GM18858 (cell line): Measurements from ENCODE around the gene SLC38A2.
A peak's percentile ranks its signal among the peaks of the same experiment; 100 is the strongest.
"Not testable (repeated sequence)": the region's sequence is repeated elsewhere in the genome, so short reads cannot be mapped to it uniquely, and the experiment has no call there.

Source experiments
- ATAC-seq: cut with Tn5 transposase; IDR thresholded peaks from one replicate; pipeline ENCODE4 v1.9.1; 2021; ENCODE audit not compliant: unreplicated experiment

Gene SLC38A2

DNA sequence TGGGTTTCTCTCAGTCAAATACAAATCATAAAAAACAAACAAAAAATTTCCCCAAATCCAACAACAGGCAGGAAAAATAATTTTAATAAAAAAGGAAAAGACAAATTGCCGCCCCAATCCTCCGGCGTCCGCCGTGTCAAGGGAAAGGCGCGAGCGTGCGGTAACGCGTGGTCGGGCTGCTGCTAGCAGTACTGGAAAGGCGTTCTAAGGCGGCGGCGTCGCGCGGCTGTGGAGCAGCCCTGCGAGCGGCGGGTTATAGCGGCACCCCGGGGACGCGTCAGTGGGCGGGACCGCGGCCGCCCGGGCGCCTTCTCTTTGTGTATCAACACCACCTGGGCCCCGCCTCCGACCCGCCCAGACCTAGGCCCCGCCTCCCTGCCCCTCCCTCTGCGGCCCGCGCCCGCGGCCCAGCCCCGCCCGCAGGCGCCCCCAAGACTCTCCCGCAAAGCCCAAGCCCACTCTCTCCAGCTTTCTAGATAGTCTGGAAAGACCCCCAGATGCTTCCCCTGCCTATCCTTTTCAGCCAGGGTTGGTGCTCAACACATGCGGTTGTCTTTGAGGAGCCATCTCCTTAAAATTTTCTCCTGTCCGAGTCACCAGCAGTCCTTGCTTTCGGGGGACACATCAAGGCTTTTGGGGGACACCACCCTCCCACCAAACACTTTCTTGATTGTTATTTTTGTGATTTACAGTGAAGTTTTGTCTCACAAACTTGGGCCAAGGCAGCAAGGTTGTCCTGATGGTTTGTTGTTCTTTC, at the start of gene SLC38A2:
SLC38A2 (minus strand) TSS at position 230 of the 757 bp plus-strand sequence. CDS start 1,480 bp downstream, outside the sequence.
- peak; percentile 70 for ATAC-seq

DNA sequence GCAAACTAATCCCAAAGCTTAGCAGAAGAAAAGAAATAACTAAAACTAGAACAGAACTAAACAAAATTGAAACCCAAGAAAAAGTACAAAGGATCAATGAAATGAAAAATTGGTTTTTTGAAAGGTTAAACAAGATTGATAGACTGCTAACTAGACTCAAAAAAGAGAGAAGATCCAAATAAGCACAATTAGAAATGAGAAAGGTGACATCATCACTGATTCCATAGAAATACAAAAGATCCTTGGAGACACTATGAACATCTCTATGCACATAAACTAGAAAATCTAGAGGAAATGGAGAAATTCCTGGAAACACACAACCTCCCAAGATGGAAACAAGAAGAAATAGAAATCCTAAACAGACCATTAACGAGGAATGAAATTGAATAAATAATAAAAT, 47.1 kb upstream of the SLC38A2 start:
- no peak for ATAC-seq

DNA sequence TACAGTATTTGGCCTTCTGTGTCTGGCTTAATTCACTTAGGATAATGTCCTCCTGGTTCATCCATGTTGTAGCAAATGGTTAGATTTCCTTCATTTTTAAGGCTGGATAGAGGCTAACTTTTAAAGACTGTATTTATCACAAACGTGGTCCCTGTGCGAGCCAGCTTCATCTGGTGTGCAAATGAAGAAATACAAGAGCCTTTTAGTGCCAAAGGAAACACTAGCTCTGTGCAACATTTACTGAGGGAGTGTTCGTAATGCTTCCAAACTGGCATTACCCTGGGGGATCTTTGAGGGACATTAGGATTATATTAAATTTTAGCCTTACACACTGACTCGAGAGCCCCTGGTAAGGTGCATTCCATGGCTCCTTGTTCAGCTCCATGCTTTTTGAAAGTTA, 43.0 kb upstream of the SLC38A2 start:
- no peak for ATAC-seq

DNA sequence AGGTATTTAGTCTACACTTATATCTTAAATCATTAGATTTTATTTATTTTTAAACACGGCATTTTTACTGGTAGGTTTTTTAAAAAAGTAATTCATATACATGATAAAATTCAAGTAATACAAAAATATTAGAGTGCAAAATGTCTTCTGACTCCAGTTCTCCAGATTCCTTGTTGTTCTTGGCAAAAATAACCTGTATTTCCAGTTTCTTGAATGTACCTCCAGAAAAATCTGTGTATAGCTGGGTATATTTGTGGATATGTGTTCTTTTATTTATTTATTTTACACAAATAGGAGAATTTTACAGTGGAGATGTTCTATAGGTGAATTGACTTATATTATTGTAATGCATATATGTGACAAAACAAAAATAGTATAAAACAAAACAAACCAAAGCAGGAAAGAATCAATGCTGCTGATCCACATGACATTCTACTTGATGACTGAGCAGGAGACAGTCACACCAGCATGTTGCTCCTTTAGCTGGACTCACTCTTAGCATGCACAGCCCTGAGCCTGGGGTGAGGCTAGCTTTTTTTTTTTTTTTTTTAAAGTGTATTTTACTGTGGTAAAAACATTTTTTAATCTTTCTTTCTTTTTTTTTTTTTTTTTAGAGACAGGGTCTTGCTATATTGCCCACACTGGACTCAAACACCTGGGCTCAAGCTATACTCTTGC, 42.2 kb upstream of the SLC38A2 start:
- ATAC-seq, result no peak

DNA sequence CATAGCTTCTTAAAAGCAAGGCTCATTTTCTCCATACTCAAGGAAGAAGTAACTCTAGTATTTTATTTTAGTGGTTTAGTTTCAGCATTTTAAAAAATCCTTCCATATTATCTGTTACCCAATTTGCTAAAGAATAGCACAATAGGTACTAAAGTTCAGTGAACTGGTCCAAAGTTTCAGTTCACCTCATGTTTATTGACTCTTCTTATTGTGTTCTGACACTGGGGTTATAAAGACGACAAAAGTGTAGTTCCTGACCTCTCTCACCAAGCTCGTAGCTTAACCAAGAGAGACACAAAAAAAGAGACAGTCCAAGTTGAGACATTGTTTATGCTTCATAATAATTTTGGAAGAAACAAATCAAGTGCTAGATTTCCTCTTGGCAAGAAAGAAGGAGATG, 40.8 kb upstream of the SLC38A2 start:
- no peak for ATAC-seq

DNA sequence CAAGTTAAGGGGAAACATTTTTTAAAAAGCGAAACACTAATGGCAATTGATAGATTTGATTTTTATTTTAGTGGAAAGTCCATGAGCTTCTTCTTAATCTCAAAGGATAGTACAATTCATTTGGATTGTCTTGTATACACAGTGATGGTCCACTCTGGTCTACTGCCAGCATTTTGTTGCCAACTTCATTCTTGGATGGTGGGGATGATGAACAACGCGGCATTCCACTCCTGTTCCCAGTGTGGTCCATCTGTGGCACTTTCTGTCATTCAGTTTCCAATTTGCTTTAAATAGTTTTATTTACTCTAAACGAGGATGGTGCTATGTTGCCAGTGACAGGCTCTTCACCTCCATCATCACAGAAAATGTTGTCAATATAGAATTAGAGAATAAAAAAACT, 40.3 kb upstream of the SLC38A2 start:
- ATAC-seq, result no peak

DNA sequence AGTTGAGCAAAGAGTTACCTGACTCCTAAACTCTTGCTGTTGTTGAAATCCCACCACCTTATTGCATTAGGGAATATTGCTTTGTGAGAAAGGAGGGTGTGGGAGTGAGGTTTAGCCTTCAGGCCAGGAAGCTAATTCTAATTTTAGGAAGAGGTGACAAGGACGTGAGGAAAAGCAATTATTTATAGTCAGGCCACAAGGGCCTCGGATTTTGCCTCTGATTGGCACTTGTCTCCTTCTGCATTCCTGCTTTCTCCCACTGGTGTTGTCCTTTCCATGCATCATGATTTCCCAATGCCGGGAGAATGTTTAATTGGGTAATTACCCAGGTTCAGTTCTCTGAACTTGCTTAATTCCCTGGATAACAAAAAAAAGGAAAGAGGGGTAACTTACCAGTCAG, 37.9 kb upstream of the SLC38A2 start:
- no peak for ATAC-seq

DNA sequence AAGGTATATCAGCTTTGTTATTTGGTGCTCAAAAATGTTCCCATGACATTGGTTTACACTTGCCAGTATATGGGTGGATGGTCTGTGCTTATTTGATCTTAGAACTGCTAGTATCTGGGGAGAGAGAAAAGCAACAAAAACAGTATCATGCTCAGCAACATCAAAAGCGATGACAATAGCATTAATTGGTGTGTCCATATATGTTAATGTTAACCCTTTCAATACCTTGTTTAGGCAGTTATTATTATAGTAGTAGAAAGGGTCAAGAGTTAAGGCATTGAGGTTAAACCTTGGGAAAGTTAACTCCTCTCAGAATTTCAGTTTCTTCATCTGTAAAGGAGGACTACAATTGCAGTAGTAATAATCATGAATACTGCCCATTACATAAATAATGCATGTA, 37.4 kb upstream of the SLC38A2 start:
- ATAC-seq, result no peak

DNA sequence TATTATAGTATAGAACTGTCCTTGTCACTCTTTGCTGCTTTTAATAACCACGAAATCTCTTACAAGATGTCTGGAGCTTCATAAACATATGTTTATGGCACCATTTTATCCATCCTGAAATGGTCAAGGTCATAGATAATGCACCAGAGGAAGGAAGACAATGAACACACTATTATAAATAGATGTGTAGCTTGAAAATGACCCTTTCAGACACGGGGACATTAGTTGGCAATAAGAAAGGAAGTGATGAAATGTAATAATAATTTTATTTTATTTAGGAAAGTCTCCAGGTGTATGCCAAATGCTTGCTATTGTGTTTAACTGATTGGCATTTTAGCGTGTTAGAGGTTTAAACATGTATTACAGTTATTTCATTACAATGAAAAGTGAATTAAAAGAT, 36.8 kb upstream of the SLC38A2 start:
- no peak for ATAC-seq

DNA sequence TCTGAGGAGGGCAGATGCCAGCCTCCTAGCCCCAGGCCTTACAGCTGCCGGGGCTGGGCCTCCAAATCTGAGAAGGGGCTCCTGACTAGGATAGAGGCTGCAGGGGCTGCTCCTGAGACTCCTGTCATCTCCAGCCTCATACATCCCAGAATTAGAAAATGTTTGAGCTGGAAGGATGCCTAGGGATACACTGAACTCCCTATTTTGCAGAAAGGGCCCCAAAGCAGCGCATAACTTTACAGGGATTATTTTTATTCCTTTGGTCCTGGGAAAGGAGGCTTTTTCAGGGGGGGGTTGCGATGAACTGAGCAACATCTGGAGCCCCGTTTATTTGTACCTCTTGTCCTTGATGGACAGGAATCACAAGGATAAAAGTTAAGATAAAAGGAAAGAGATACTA, 35.9 kb upstream of the SLC38A2 start:
- ATAC-seq, result no peak

DNA sequence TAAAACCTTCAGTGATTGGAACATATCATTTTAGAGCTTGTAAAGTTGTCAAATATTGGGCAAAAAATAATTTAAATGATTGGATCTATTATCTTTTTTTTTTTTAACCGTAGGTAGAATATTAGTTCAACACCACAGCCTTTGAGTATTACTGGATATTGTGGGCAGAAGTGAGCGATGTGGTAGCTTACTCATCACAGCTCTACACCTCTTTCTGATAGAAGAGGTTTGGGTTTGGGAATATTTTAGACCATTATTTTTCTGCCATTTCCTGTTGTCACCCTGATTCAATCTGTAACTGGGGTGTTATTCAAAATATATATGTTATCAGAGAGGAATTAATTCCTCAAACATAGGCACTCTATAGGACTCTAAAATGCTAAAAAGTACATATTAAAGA, 34.8 kb upstream of the SLC38A2 start:
- no peak for ATAC-seq

DNA sequence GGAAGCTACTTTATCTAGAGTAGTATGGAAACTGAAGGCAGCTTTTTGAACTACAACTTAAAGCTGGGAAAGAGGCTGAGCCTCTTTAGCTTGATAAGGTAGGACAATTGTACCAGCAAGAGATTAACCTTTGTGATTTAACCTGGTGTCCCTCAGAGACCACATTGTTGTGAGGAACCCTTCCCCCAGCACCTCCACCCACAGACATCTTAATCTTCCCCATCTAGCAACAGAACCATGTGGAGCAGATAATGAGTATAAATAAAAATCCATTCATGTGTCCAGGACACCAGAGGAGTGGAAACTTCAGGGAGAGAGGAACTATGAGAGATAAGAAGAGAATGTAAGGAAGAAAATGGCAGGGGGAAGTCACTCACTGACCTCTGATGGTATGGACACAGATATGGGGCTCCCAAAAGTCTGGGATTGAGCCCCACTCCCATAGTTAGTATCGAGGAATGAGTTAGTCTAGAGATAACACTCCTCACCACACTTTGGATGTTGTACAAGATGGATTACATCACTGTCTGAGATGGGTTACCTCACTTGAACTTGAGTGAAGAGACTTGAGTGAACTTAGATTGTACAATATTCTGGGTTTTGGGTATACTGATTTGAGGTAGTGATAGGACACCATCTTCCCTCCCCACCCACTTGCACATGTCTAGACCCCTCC, 33.9 kb upstream of the SLC38A2 start:
- no peak for ATAC-seq

DNA sequence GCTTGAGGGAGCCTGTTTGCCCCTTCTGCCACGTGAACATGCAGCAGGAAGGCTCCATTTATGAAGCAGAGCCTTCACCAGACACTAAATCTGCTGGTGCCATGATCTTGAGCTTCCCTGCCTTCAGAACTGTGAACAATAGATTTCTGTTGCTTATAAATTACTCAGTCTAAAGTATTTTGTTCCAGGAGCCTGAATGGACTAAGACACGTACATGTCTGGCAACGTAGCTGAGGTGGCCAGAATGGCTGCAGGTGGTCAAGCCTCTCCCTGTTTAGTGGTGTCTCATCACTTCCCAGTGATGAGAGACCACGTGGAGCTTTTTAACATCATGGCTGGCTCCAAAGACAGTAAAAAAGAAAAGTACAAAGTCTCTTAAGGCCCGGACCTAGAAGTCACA, 32.2 kb upstream of the SLC38A2 start:
- no peak for ATAC-seq

DNA sequence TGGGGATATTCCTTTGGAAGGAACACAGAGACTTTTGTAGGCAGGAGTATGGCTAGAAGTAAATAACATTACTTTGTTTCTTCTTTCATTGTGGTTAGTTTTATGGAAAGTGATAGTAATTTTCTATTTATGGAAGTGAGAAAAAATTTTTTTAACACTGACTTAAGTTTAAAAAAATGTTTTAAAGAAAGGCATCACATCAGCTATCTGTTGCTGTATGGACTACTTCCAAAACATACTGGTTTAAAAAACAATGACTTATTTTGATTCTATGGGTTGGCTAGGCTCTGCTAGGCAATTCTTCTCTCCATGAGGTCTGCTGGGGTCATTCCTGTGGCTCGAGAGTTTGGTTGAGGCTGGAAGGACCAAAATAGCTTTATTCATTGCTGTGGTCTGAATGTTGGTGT, 31.7 kb upstream of the SLC38A2 start:
- ATAC-seq, result no peak

DNA sequence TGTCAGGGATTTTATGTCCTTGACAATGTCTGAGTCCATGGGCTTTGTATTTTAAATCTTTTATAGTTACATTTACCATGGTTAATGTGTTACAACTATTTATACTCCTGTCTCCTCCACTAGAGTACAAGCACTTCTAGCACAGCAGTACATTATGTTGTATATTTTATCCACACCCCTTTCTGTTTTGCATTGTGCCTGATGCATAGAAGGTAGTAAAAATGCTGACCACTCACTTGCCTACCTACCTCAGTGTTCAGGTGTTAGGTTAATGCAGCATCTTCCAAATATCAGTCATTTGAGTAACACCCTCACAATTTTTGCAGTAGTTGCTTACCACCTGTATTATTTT, 31.1 kb upstream of the SLC38A2 start:
- ATAC-seq, result no peak

DNA sequence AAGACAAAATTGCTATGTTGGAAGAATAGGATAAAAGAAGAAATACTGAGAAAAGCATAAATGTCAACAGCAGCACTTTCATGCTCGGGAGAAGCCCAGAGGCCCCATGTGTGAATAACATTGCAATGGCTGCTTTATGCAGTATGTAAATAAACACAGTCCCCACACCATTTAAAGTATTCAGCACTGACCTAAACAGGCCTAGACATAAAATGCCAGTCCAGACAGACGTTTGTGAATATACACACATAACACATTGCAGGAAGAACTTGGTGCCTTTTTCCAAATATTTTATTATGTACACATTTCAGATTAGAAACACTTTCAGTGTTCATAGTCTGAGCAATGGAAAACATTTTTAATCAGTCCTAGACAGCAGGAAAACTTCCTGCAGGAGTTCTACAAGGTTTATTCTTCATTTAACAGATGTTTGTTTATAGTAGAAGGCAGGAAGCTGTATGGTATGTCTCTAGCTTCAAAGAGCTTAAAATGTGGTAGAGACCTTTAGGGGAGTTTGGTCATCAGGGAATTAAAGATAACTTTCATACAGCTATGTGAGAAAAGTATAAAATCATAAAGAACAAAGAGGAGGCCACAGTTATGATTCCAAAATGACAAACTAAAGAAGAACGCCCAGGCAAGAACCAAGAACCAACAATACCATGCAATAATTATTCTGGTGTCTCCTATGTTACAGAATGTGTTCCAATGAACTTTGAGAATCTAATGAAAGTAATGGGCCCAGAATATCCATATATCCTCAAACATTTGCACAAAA, 30.6 kb upstream of the SLC38A2 start:
- no peak for ATAC-seq

DNA sequence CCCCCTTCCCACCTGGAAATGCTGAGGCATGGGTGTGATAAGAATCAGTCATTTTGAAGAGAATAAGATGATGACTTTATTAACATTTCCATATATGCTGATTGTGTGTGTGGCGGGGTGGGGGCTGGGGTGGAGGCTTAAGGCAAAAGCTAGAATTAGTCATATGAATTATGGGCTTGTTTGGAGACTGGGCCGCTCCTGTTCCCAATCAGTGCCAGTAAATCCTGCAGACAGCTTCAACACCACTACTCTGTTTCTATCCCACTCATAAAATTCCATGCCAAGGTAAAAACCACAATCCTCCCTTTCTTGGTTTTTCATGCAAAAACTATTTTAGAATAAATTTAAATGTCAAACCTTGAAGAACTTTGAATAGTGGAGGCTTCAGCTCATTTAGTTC, 29.9 kb upstream of the SLC38A2 start:
- no peak for ATAC-seq

DNA sequence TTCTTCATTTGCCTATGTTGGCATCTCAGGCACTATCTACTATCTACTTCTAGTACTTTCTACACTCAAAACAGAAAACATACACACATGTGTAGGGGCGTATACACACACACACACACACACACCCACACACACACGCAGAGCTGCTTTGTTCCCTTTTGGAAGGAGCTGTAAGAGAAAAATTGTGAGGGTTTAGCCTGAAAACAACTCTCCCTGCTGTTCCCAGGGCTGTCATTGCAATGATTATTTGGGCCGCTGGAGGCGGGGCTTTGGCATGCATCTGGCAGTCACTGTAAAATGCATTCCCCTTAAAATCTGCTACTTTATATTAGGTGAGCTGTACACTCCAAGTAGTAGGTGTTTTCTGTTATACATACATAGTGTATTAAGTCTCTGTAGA, 29.1 kb upstream of the SLC38A2 start:
- no peak for ATAC-seq

DNA sequence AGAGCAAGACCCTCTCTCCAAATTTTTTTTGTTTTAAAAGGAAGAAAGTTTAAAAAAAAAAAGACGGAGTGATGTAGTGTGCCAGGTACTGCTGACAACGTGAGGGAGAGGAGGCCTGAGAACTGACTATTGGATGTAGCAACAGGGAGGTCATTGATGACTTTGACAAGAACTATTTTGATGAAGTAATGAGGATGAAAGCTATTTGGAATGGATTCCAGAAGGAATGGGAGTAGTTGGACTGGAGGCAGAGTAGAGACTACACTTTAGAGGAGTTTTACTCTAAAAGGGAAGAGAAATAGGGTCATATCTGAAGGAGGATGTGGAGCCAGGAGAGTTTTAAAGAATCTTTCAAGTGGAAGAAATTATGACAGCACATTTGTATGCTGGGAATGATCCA, 27.8 kb upstream of the SLC38A2 start:
- no peak for ATAC-seq

DNA sequence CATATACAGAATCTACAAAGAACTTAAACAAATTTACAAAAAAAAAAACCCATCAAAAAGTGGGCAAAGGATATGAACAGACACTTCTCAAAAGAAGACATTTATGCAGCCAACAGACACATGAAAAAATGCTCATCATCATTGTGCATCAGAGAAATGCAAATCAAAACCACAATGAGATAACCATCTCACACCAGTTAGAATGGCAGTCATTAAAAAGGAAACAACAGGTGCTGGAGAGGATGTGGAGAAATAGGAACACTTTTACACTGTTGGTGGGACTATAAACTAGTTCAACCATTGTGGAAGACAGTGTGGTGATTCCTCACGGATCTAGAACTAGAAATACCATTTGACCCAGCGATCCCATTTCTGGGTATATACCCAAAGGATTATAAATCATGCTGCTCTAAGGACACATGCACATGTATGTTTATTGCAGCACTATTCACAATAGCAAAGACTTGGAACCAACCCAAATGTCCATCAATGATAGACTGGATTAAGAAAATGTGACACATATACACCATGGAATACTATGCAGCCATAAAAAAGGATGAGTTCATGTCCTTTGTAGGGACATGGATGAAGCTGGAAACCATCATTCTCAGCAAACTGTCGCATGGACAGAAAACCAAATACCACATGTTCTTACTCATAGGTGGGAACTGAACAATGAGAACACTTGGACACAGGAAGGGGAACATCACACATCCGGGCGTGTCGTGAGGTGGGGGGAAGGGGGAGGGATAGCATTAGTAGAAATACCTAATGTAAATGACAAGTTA, 27.1 kb upstream of the SLC38A2 start:
- ATAC-seq, result not testable (repeated sequence)

DNA sequence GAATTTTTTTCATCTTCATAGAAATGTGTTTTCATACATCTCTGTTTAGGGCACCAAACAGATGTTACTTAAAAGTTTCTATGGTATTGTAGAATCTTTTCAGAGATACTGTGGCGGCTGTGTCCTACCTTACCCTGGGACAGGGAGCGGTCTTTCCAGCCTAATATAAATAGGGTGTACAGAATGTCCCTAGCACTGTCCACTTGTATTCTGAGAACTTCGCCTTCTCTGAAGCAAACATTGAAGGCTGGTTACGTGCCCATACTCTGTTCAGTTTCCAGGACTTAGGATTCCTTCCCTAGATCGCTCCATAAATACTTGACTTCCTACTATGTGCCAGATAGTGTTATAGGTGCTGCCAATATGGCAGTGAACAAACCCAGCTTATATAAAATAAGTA, 24.3 kb upstream of the SLC38A2 start:
- ATAC-seq, result no peak
